Hepatocyte (in vitro differentiated cells): Measurements from ENCODE around the gene DEFB132.

Source experiments
- EZH2 ChIP-seq: fragments of 200-600 bp; sonication (generic); IDR thresholded peaks from 2 replicates; pipeline ENCODE4 v1.6.1; 2016; ENCODE audit warnings: antibody characterized with exemption, mild to moderate bottlenecking, borderline replicate concordance
- TF ChIP-seq, protein P1 (sequence below): fragments of 200-600 bp; sonication (generic); IDR thresholded peaks from 2 replicates; pipeline ENCODE4 v1.5.1; 2016; ENCODE audit warnings: antibody characterized with exemption, mild to moderate bottlenecking; ENCODE audit not compliant: poor library complexity

DNA sequence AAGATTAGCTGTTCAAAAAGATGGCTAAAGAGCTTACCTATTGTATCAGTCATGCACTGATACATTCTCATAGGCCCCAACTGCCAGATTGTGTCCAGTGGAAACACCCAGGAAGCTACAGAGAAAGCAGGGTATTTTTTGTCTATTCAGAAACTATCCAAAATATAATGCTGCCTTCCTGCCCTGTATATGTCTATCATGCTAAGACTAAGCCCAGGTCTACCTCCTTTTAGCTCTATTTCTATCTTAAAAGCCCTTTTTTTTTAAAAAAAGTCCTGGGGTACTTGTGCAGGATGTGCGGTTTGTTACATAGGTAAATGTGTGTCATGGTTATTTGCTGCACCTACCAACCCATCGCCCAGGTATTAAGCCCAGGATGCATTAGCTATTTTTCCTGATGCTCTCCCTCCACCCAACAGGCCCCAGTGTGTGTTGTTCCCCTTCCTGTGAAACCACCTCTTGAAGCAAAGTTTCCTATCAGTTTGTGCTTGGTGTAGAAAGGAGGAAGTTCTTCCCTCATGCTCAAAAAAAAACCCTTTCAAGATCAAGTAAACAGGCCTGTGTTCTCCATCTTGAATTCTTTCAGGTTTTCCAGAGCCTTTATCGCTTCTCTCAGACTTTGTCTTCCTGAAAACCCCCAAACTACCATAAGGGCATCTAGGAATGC, 30.0 kb upstream of the DEFB132 start:
- TF ChIP-seq, protein P1, sequence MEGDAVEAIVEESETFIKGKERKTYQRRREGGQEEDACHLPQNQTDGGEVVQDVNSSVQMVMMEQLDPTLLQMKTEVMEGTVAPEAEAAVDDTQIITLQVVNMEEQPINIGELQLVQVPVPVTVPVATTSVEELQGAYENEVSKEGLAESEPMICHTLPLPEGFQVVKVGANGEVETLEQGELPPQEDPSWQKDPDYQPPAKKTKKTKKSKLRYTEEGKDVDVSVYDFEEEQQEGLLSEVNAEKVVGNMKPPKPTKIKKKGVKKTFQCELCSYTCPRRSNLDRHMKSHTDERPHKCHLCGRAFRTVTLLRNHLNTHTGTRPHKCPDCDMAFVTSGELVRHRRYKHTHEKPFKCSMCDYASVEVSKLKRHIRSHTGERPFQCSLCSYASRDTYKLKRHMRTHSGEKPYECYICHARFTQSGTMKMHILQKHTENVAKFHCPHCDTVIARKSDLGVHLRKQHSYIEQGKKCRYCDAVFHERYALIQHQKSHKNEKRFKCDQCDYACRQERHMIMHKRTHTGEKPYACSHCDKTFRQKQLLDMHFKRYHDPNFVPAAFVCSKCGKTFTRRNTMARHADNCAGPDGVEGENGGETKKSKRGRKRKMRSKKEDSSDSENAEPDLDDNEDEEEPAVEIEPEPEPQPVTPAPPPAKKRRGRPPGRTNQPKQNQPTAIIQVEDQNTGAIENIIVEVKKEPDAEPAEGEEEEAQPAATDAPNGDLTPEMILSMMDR: no peak
- TF ChIP-seq EZH2: no peak
